AG04449 (cell line): ENCODE results near the gene ZNF530.

Experiments
- CTCF ChIA-PET: fragments of 350-600 bp; formaldehyde crosslinking; extraction: SDS; loops from one replicate; lab custom pipeline; 2021; ENCODE audit warnings: antibody characterized with exemption; lab: Yijun Ruan, JAX
- POLR2A ChIA-PET: fragments of 400-600, 350-600 bp; formaldehyde crosslinking; extraction: SDS; loops from one replicate; lab custom pipeline; 2020; ENCODE audit warnings: antibody characterized with exemption, inconsistent platforms; lab: Yijun Ruan, JAX
- DNase-seq: peaks from one replicate; pipeline ENCODE4 v3.0.0-alpha.2; 2010; ENCODE audit warnings: low read depth, low spot score
- H3K4me3 ChIP-seq: 2 replicates; pipeline ENCODE4 v1.5.1; 2011; ENCODE audit warnings: low read depth, mild to moderate bottlenecking, control low read depth, low read length
- CTCF ChIP-seq: IDR thresholded peaks from one replicate; pipeline ENCODE4 v1.5.1; 2011; ENCODE audit warnings: mild to moderate bottlenecking, moderate library complexity, low read length, control low read depth, inconsistent platforms; ENCODE audit not compliant: insufficient read depth; ENCODE audit errors: missing control alignments

Gene ZNF530

GRCh38 chr19:57578487-57579205 is 21.0 kb upstream of the ZNF530 start, which contains the start of gene ZNF416:
TSS of gene ZNF416 (minus strand) at chr19:57578911. CDS start at chr19:57578704, 207 bp downstream.
- DNase-seq: peak; percentile 88
- CTCF ChIA-PET: no interaction called here
- TF ChIP-seq CTCF: peak; percentile 35
- POLR2A ChIA-PET: no interaction called here
- H3K4me3 ChIP-seq: peak within 1 kb of the TSS; percentile 90

- CTCF ChIA-PET: interaction anchor here (1.3 kb wide), 1 partner anchor 11 kb away, joined by 3 read pairs; no protein-coding TSS in a partner anchor
- TF ChIP-seq CTCF: no peak
- no peak overlapping the region; the same call in 1 of the 2 replicates for H3K4me3 ChIP-seq
- DNase-seq: no peak
- POLR2A ChIA-PET: no interaction called here
Measured at GRCh38 chr19:57583104-57583520, 16.6 kb upstream of the ZNF530 start.

GRCh38 chr19:57583521-57584416 is 15.9 kb upstream of the ZNF530 start, which contains the start of gene ZIK1:
TSS of gene ZIK1 (plus strand) at chr19:57584145. CDS start at chr19:57584357, 212 bp downstream.
- H3K4me3 ChIP-seq: peak within 1 kb of the TSS; percentile 75
- CTCF ChIA-PET: interaction anchor here (1.3 kb wide), 1 partner anchor 12 kb away, joined by 3 read pairs; no protein-coding TSS in a partner anchor
- POLR2A ChIA-PET: no interaction called here
- TF ChIP-seq CTCF: no peak
- peak; percentile 49 for DNase-seq

- POLR2A ChIA-PET: no interaction called here
- CTCF ChIA-PET: no interaction called here
- TF ChIP-seq CTCF: no peak
- H3K4me3 ChIP-seq: no peak overlapping the region
- DNase-seq: peak; percentile 73
Measured at GRCh38 chr19:57587529-57587928, 12.2 kb upstream of the ZNF530 start.

GRCh38 chr19:57599377-57599760 is 316 bp upstream of the ZNF530 start:
- H3K4me3 ChIP-seq: peak overlapping the region; percentile 85
- no peak for TF ChIP-seq CTCF
- CTCF ChIA-PET: no interaction called here
- POLR2A ChIA-PET: interaction anchor here (0.5 kb wide), 1 partner anchor 316 kb away, joined by 3 read pairs; no protein-coding TSS in a partner anchor
- DNase-seq: no peak
